Stimulated activated CD4-positive, alpha-beta T cell treated with anti-CD3 and anti-CD28 coated beads, TNF-alpha, amount 100 ng/mL, for 4 hours (primary cell): Measurements from ENCODE around the gene JAKMIP1.
"Not testable (repeated sequence)": the region's sequence is repeated elsewhere in the genome, so short reads cannot be mapped to it uniquely, and the experiment has no call there.

Experiments used
- DNase-seq, 3 experiments: peaks; one replicate each; pipeline ENCODE4 v3.0.0-alpha.2; 2020; ENCODE audit warnings: low read depth in 3 of 3

JAKMIP1 gene

GRCh38 chr4:6143603-6144181 is 56.7 kb downstream of the JAKMIP1 start:
- DNase-seq: no peak

DNA sequence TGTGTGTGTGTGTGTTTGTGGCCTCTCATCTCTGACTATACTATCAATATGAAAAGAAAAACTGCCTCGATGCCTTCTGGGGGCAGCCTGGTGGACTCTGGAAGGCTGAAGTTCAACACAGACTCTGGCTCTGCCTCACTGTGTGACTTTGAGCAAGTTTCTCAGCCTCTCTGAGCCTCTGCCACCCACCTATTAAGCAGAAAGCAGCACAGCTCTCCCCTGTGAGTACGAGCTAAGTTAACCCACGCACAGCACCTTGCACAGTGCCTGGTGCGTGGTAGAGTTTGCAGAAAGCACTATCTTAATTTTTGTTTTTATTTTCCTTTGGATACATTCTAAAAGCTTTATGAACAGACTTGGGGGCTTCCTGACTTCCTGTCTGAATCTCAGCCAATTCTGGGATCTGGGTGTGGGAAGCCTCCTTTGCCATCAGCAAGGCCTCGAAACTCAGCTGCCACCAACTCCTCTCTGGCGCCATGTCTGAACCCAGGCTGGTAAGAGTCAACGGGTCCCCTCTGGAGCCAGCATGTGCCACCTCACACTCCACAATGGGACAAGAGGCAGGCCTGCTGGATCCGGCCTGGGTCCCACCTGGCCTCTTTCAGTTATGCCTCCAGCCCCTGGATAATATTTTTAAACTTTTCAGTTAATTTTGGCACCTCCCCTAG is 57.3 kb downstream of the JAKMIP1 start:
- DNase-seq: no peak

DNA sequence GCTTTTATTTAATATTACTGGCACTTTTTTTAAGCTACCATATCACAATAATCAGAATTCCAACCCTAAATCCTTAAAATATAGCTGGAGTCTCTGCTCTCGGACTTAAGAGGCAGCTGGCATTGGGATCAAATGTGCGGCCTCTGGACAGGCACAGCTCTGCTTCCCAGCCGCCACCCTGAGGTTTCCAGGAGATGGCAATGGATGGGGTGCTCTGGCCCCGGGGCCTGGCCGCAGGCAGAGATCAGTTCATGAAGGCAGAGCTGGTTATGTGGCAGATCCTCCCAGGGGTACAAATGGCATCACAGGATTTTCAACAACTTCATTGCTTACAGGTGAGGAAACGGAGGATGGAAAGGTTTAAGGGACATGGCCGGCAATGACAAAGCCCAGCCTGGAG is 57.8 kb downstream of the JAKMIP1 start:
- DNase-seq: no peak

GRCh38 chr4:6141554-6141953 is 58.8 kb downstream of the JAKMIP1 start:
- no peak for DNase-seq

- DNase-seq: not testable (repeated sequence)
Observed at GRCh38 chr4:6141021-6141420, 59.3 kb downstream of the JAKMIP1 start.

- DNase-seq: no peak
Observed at GRCh38 chr4:6137747-6138135, 62.6 kb downstream of the JAKMIP1 start.

DNA sequence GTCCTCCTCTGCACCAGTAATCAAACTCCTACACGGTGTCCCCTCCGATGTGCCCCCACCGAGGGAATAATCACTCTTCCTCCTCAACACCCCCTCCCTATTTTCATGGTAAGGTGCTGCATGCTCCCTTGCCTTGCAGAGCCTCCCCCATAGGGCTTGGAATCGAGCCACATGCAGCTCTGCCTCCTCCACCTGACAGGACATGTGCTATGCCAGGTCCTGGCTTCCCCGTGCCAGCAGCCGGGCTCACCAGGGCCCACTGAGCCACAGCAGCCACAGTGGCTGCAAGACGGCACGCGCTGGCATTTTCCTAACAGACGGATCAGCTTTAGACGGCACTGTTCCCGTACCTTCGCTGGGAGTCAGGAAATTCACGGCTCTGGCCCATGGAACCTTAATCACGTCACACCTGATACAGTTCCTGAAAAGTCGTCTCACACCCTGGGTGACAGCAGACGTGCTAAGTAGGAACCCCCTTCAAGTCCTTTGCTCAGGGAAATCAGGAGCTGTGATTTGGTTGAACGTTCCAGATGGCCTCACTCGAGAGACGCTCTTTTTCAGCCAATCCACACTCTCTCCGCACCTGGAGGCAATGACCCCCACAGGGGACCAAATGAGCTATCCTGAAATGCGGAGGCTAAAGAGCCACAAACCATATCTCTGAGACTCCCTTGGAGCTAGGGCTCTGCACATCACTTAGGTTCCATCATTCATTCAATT is 63.2 kb downstream of the JAKMIP1 start:
- no peak for DNase-seq

DNA sequence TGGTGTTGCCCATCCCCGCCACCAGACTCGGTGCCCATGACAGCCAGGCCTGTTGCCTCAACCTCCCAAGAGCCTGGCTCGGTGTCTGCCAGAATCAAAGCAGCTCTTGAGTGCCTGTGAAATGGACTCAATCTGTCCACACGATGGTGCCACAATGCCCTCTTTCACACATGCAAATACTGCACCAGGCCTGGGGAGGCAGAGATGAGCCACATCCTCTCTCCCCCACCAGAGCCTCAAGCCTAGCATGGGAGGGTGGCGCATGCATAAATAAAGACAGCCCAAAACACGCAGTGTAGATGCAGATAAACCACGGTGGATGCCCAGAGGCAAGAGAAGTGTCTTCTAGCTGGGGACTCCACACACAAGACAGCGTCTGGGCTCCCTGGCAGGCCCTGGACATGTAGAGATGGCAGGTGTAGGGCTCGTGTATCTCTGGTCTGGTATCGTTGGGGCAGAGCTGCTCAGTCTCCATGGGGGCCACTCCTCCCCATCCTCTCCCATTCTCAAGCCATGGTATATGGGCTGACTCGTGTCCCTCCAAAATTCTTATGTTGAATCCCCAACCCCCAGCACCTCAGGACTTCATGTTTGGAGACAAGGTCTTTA is 65.6 kb downstream of the JAKMIP1 start:
- DNase-seq: no peak

- DNase-seq: no peak
Observed at GRCh38 chr4:6132716-6133115, 67.6 kb downstream of the JAKMIP1 start.

- no peak for DNase-seq
Observed at GRCh38 chr4:6128221-6128850, 72.0 kb downstream of the JAKMIP1 start.

- DNase-seq: no peak
Observed at GRCh38 chr4:6126971-6127745, 73.2 kb downstream of the JAKMIP1 start.

DNA sequence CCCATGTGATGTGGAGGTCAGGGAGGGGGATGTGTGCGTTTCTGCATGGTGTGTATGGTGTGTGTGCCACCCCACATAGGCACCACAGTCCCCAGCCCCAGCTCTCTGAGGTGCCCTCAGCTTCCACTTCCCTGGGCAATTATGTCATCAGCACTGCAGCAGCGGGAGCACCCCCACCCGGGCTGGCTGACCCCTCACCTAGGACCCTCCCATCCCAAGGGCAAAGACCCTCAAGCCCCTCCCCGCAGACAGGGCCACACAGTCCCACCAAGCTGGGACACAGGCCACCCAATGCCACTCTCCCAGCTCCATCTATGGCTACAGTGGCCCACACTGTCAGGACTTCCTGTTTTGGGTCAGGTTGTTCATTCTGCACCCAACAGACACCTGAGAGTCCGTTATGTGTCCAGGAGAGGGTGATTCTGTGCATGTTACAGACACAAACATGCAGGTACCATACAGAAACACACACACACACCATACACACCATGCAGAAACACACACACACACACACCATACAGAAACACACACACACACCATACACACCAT is 75.2 kb downstream of the JAKMIP1 start:
- DNase-seq: no peak

- DNase-seq: no peak
Observed at GRCh38 chr4:6124386-6125102, 75.8 kb downstream of the JAKMIP1 start.

- no peak for DNase-seq
Observed at GRCh38 chr4:6123976-6124375, 76.4 kb downstream of the JAKMIP1 start.

DNA sequence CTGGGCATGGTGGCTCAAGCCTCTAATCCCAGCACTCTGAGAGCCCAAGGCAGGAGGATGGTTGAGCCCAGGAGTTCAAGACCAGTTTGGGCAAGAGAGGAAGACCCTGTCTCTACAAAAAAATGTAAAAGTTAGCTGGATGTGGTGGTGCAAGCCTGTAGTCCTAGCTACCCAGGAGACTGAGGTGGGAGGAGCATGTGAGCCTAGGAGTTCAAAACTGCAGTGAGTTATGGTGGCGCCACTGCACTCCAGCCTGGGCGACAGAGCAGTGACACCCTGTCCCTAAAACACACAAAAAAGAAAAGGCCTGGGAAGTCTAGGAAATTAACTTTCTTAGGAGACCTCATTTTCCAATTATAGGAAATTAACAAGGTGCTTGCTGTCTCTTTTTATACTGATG is 76.8 kb downstream of the JAKMIP1 start:
- DNase-seq: no peak

DNA sequence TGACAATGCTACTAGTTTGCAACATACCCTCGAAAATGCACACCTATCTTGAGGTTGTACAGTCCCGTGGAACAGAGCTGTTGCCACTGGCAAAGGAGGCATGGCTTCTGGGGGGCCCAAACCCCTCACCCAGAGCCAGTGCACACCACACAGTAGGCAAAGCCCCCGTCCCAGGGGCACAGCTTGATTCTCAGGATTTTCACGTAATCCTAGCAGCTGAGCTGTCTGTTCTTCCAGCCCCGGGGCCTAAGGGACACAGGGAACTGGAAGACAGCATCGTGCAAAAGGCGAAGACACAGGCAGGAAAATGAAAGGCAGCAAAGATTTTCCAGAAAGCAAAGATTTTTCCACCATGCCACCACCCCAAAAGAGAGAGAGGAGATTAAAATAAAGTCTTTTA is 77.2 kb downstream of the JAKMIP1 start:
- DNase-seq: no peak

DNA sequence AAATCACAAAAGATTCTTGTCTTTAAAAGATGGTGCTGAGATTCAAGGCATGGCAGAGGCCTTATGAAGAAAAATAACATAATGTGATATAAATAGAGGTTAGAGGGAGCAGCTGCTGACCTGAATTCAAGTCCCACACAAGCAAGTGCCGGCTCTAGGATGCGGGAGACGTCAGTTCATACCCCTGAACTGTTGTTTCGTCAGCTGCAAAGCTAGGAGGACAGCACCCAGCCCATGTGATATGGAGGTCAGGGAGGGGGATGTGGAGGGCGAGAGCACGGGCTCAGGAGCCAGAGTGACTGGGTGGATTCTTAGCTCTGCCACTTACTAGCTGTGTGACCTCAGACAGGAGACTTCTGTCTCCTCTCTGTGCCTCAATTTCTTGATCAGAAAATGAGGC is 77.9 kb downstream of the JAKMIP1 start:
- DNase-seq: no peak

GRCh38 chr4:6121941-6122340 is 78.4 kb downstream of the JAKMIP1 start:
- DNase-seq: no peak

- DNase-seq: no peak
Observed at GRCh38 chr4:6121276-6121850, 79.0 kb downstream of the JAKMIP1 start.

- DNase-seq: no peak
Observed at GRCh38 chr4:6120361-6120760, 80.0 kb downstream of the JAKMIP1 start.
